BE2C (cell line): ENCODE results near the gene LMO7.

ENCODE experiments used
- DNase-seq: peaks from one replicate; pipeline ENCODE4 v3.0.0-alpha.2; 2020
- H3K27me3 ChIP-seq: fragments of 250-450 bp; sonication (Bioruptor Pico); 2 replicates; pipeline ENCODE4 v1.5.1; 2020; ENCODE audit warnings: mild to moderate bottlenecking
- H3K36me3 ChIP-seq: fragments of 250-450 bp; sonication (Bioruptor Pico); 2 replicates; pipeline ENCODE4 v1.5.1; 2020; ENCODE audit warnings: mild to moderate bottlenecking
- H3K4me1 ChIP-seq: fragments of 250-450 bp; sonication (Bioruptor Pico); 2 replicates; pipeline ENCODE4 v1.5.1; 2020
- H3K4me3 ChIP-seq: 2 replicates; pipeline ENCODE4 v1.5.1; 2011; ENCODE audit warnings: low read depth, low read length
- H3K9me3 ChIP-seq: fragments of 250-450 bp; sonication (Bioruptor Pico); 2 replicates; pipeline ENCODE4 v1.5.1; 2020
- CTCF ChIP-seq: IDR thresholded peaks from 2 replicates; pipeline ENCODE4 v1.5.1; 2012; ENCODE audit warnings: mild to moderate bottlenecking, low read depth, low read length

The LMO7 gene

GRCh38 chr13:75682326-75682725 is 46.2 kb downstream of the LMO7 start:
- Histone ChIP-seq H3K9me3 (no peaks in the 10 kb centered on the region; the same call in 1 of the 2 replicates), H3K4me3 (no peak overlapping the region), H3K27me3 (no peaks in the 10 kb centered on the region), H3K4me1 (no peaks in the 10 kb centered on the region), H3K36me3 (no peaks in the 10 kb centered on the region)
- no peak for DNase-seq
- no peak for TF ChIP-seq CTCF

GRCh38 chr13:75685239-75685697 is 49.1 kb downstream of the LMO7 start:
- Histone ChIP-seq H3K4me3 (no peak overlapping the region), H3K9me3 (no peaks in the 10 kb centered on the region), H3K4me1 (no peaks in the 10 kb centered on the region), H3K36me3 (no peaks in the 10 kb centered on the region), H3K27me3 (no peaks in the 10 kb centered on the region)
- TF ChIP-seq CTCF: 0 out of 2 replicates have a peak, but pooled peaks have one; percentile 14
- DNase-seq: no peak

GRCh38 chr13:75687150-75687763 is 51.1 kb downstream of the LMO7 start:
- H3K4me1 ChIP-seq: no peaks in the 10 kb centered on the region
- no peak overlapping the region for H3K4me3 ChIP-seq
- H3K27me3 ChIP-seq: no peaks in the 10 kb centered on the region
- no peaks in the 10 kb centered on the region for H3K36me3 ChIP-seq
- TF ChIP-seq CTCF: peak; percentile 60
- H3K9me3 ChIP-seq: no peaks in the 10 kb centered on the region
- DNase-seq: no peak

GRCh38 chr13:75689686-75690085 is 53.6 kb downstream of the LMO7 start:
- Histone ChIP-seq H3K4me3 (no peak overlapping the region), H3K36me3 (no peaks in the 10 kb centered on the region), H3K27me3 (no peaks in the 10 kb centered on the region), H3K4me1 (peaks cover 4% of the 10 kb centered on the region; the same call in 1 of the 2 replicates), H3K9me3 (no peaks in the 10 kb centered on the region)
- no peak for DNase-seq
- no peak for TF ChIP-seq CTCF

GRCh38 chr13:75690607-75691006 is 54.5 kb downstream of the LMO7 start:
- Histone ChIP-seq H3K4me1 (peaks cover 4% of the 10 kb centered on the region; the same call in 1 of the 2 replicates), H3K36me3 (no peaks in the 10 kb centered on the region), H3K4me3 (no peak overlapping the region), H3K9me3 (no peaks in the 10 kb centered on the region), H3K27me3 (no peaks in the 10 kb centered on the region)
- no peak for TF ChIP-seq CTCF
- no peak for DNase-seq

GRCh38 chr13:75691183-75691582 is 55.1 kb downstream of the LMO7 start:
- no peak for DNase-seq
- no peak overlapping the region for H3K4me3 ChIP-seq
- peaks cover 4% of the 10 kb centered on the region for H3K4me1 ChIP-seq
- H3K36me3 ChIP-seq: no peaks in the 10 kb centered on the region
- no peak for TF ChIP-seq CTCF
- no peaks in the 10 kb centered on the region for H3K9me3 ChIP-seq
- H3K27me3 ChIP-seq: no peaks in the 10 kb centered on the region
